ENCODE results near the gene PKD1L1.

- TF ChIP-seq POLR2AphosphoS5 (IDR thresholded peaks at IDR 0.05) (no peak), POLR2A (IDR thresholded peaks at IDR 0.05) (no peak), CTCF (IDR thresholded peaks at IDR 0.05) (no peak)
Measured at GRCh38 chr7:47979832-47980181, 31.5 kb upstream of the PKD1L1 start.

All from sigmoid colon (tissue), 4 donors.